ENCODE results near the gene ASCC3. TPM values are rescaled to one million over a fixed set of nuclear protein-coding genes. Genes with fewer than 3 reads are reported as not detected.
A peak's percentile ranks its signal among the peaks of the same experiment; 100 is the strongest.
"Not testable (repeated sequence)": the region's sequence is repeated elsewhere in the genome, so short reads cannot be mapped to it uniquely, and the experiment has no call there.

ASCC3 gene
- total RNA-seq, 8 experiments from 2014 or later, result 33.7 to 75.9 (median 45.8) TPM

DNA sequence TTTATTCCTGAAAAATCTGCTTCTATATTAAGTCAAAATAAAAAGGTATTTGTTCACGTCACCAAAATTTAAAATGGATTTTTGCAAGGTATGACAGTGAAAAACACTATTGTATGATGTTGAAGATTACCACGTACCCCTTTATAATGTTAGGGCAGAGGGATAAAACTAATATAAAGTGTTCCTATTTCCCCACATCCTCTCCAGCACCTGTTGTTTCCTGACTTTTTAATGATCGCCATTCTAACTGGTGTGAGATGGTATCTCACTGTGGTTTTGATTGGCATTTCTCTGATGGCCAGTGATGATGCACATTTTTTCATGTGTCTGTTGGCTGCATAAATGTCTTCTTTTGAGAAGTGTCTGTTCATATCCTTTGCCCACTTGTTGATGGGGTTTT is 240.0 kb downstream of the ASCC3 start:
- 86 to 100% (median 95%) methylated on average over 1 to 3 of the region's 3 CpGs for WGBS, 10 experiments
- ATAC-seq (replicated peaks in 6 of 8); H3K4me3 ChIP-seq; in situ Hi-C loops (cut with MboI; ENCODE audit: low pct_unique_long_range_greater_than_20kb in 2 of 9, low sequenced_read_pairs in 9 of 9, unreplicated experiment in 9 of 9); H3K4me1 ChIP-seq (replicated peaks in 1 of 2); H3K27ac ChIP-seq: not testable (repeated sequence)

DNA sequence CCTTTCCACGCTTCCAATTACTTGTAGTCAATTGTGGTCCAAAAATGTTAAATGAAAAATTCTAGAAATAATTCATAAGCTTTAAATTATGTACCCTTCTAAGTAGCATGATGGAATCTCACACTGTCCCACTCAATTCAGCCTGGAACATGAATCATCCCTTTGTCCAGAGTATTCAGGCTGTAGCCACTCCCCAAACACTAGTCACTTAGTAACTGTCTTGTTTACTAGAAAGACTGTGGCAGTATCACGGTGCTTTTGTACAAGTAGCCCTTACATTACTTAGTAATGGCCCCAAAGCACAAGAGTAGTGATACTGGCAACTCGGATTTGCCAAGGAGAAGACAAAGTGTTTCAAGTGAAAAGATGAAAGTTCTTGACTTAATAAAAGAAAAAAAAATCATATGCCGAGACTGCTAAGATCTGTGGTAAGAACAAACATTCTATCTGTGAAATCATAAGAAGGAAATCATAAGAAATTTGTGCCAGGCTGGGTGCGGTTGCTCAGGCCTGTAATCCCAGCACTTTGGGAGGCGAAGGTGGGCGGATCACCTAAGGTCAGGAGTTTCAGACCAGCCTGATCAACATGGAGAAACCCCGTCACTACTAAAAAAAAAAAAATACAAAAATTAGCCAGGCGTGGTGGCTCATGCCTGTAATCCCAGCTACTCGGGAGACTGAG is 247.9 kb downstream of the ASCC3 start:
- no peak overlapping the region for H3K4me3 ChIP-seq
- 32 to 100% (median 81%) methylated on average over 2 to 10 of the region's 10 CpGs for WGBS, 10 experiments
- in situ Hi-C loops (cut with MboI; ENCODE audit: low pct_unique_long_range_greater_than_20kb in 2 of 9, low sequenced_read_pairs in 9 of 9, unreplicated experiment in 9 of 9), result no loop called here
- peaks cover 0 to 4% of the 10 kb centered on the region in 2 donors for H3K4me1 ChIP-seq (replicated peaks in 1 of 2)
- H3K27ac ChIP-seq, result no peak overlapping the region
- peak; percentile 89 to 100 (median 100) for ATAC-seq (replicated peaks in 6 of 8)

- WGBS, 10 experiments, result 44 to 100% (median 82%) methylated on average over 1 to 2 of the region's 2 CpGs
- ATAC-seq (replicated peaks in 6 of 8), result no peak
- Histone ChIP-seq H3K27ac (no peak overlapping the region), H3K4me3 (no peak overlapping the region), H3K4me1 (replicated peaks in 1 of 2) (peaks cover 4 to 20% of the 10 kb centered on the region in 2 donors)
- in situ Hi-C loops (cut with MboI; ENCODE audit: low pct_unique_long_range_greater_than_20kb in 2 of 9, low sequenced_read_pairs in 9 of 9, unreplicated experiment in 9 of 9), result no loop called here
Measured at GRCh38 chr6:100630536-100630935, 250.6 kb downstream of the ASCC3 start.

GRCh38 chr6:100627911-100628758 is 253.0 kb downstream of the ASCC3 start:
- no peak for ATAC-seq (replicated peaks in 6 of 8)
- WGBS, 10 experiments, result 83 to 100% (median 96%) methylated on average over 1 to 3 of the region's 3 CpGs
- H3K4me1 ChIP-seq (replicated peaks in 1 of 2), result peaks cover 0 to 20% of the 10 kb centered on the region in 2 donors
- H3K27ac ChIP-seq, result no peak overlapping the region
- H3K4me3 ChIP-seq, result no peak overlapping the region
- in situ Hi-C loops (cut with MboI; ENCODE audit: low pct_unique_long_range_greater_than_20kb in 2 of 9, low sequenced_read_pairs in 9 of 9, unreplicated experiment in 9 of 9), result no loop called here

DNA sequence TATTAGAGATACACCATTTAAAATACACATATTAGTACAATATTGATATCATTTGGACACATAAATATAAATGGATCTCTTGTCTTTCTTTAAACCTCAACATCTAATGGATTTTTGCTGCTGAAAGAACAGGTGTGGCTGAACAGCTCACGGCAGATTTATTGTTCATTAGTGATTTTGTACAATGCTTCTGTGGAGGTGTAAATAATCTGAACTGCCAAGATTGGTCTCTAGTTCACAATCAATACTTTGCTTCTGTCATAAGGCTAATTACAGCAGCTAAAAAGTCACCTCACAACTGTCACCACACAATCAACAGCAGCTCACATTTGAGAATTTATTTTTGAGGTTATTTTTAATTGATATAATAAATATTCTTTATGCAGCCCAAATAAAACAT is 254.4 kb downstream of the ASCC3 start:
- Histone ChIP-seq H3K4me3 (no peak overlapping the region), H3K4me1 (replicated peaks in 1 of 2) (peaks cover 0 to 20% of the 10 kb centered on the region in 2 donors), H3K27ac (no peak overlapping the region)
- peak in 5 of 8 experiments; percentile 44 to 94 (median 81) for ATAC-seq (replicated peaks in 6 of 8)
- WGBS, 10 experiments, result 22 to 86% (median 63%) methylated on average over 1 of the region's 1 CpG; no CpG with 5 or more reads in 3 of the 10 experiments
- in situ Hi-C loops (cut with MboI; ENCODE audit: low pct_unique_long_range_greater_than_20kb in 2 of 9, low sequenced_read_pairs in 9 of 9, unreplicated experiment in 9 of 9), result no loop called here

DNA sequence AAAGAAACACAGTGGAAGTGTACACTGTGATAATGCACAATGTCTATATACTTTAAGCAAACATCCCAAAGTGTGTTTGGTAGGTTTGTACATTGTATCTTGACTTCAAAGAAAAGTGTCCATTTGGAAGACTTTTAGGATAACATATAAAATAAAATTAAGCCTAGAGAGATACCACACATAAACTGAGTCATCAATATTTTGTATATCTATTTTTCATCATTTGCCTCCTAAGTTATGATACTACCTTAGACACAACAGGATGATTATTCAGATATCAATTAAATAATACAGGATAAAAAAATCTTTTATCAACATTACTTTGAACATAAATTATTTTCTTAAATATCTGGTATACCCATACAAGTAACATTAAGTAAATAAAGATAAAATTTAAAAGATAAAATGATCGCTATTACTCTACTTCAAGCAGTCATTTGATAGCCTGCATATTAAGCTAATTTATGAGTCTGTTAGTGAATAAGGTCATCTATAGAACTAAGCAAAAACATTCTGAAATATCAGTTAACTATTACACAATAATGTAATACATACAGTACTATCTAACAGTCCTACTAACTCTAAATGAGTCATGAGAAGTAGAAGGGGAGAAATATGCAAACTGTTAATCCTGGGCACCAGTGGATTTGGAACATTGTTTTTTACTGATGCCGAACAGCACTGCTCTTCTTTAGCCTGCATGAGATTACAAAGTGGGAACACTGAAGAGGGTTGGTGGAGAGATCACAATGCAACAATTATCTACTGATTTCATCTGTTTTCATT is 258.0 kb downstream of the ASCC3 start:
- Histone ChIP-seq H3K4me1 (replicated peaks in 1 of 2) (peaks cover 0 to 20% of the 10 kb centered on the region in 2 donors), H3K27ac (no peak overlapping the region), H3K4me3 (no peak overlapping the region)
- no peak for ATAC-seq (replicated peaks in 6 of 8)
- in situ Hi-C loops (cut with MboI; ENCODE audit: low pct_unique_long_range_greater_than_20kb in 2 of 9, low sequenced_read_pairs in 9 of 9, unreplicated experiment in 9 of 9), result no loop called here
- WGBS, 10 experiments, result 67 to 100% (median 88%) methylated on average over 1 to 2 of the region's 2 CpGs

GRCh38 chr6:100620085-100620840 is 260.9 kb downstream of the ASCC3 start:
- in situ Hi-C loops (cut with MboI; ENCODE audit: low pct_unique_long_range_greater_than_20kb in 2 of 9, low sequenced_read_pairs in 9 of 9, unreplicated experiment in 9 of 9), result no loop called here
- Histone ChIP-seq H3K4me3 (no peak overlapping the region), H3K4me1 (replicated peaks in 1 of 2) (no peaks in the 10 kb centered on the region), H3K27ac (no peak overlapping the region)
- 83 to 100% (median 100%) methylated on average over 1 to 3 of the region's 3 CpGs; no CpG with 5 or more reads in 1 of the 10 experiments for WGBS, 10 experiments
- no peak for ATAC-seq (replicated peaks in 6 of 8)

GRCh38 chr6:100618351-100618671 is 262.8 kb downstream of the ASCC3 start:
- no peak overlapping the region for H3K27ac ChIP-seq
- H3K4me3 ChIP-seq, result no peak overlapping the region
- H3K4me1 ChIP-seq (replicated peaks in 1 of 2), result no peaks in the 10 kb centered on the region
- in situ Hi-C loops (cut with MboI; ENCODE audit: low pct_unique_long_range_greater_than_20kb in 2 of 9, low sequenced_read_pairs in 9 of 9, unreplicated experiment in 9 of 9), result no loop called here
- no peak for ATAC-seq (replicated peaks in 6 of 8)
- WGBS, 10 experiments, result 92 to 100% (median 98%) methylated on average over 1 to 4 of the region's 4 CpGs; no CpG with 5 or more reads in 1 of the 10 experiments

GRCh38 chr6:100617633-100618350 is 263.3 kb downstream of the ASCC3 start:
- H3K4me3 ChIP-seq, result no peak overlapping the region
- in situ Hi-C loops (cut with MboI; ENCODE audit: low pct_unique_long_range_greater_than_20kb in 2 of 9, low sequenced_read_pairs in 9 of 9, unreplicated experiment in 9 of 9), result no loop called here
- peak in 2 of 8 experiments; percentile 22 to 47 for ATAC-seq (replicated peaks in 6 of 8)
- WGBS, 10 experiments, result 67 to 100% (median 94%) methylated on average over 2 to 4 of the region's 4 CpGs; no CpG with 5 or more reads in 2 of the 10 experiments
- H3K4me1 ChIP-seq (replicated peaks in 1 of 2), result no peaks in the 10 kb centered on the region
- no peak overlapping the region for H3K27ac ChIP-seq

- in situ Hi-C loops (cut with MboI; ENCODE audit: low pct_unique_long_range_greater_than_20kb in 2 of 9, low sequenced_read_pairs in 9 of 9, unreplicated experiment in 9 of 9), result no loop called here
- ATAC-seq (replicated peaks in 6 of 8), result no peak
- WGBS, 10 experiments, result 90 to 100% (median 98%) methylated on average over 1 to 8 of the region's 8 CpGs
Measured at GRCh38 chr6:100614933-100615332, 266.2 kb downstream of the ASCC3 start.

DNA sequence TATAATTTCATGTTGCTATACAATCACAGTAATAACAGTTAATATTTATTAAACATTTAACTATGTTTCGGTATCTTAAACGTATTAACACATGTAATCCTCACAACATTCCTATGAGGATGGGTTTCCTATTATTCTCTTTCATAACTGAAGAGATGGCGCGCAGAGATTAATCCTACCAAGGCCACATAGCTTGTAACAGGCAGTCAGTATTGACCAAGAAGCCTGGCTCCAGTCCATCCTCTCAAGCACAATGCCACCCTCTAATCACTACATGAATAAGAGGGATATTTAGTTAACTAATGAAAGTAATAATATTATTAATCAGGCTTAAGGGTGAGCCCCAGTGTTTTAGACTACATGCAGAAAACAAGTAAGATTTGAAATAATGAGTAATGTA is 266.7 kb downstream of the ASCC3 start:
- Histone ChIP-seq H3K27ac (no peak overlapping the region), H3K4me1 (replicated peaks in 1 of 2) (peaks cover 0 to 9% of the 10 kb centered on the region in 2 donors), H3K4me3 (no peak overlapping the region)
- in situ Hi-C loops (cut with MboI; ENCODE audit: low pct_unique_long_range_greater_than_20kb in 2 of 9, low sequenced_read_pairs in 9 of 9, unreplicated experiment in 9 of 9), result no loop called here
- no peak for ATAC-seq (replicated peaks in 6 of 8)
- WGBS, 10 experiments, result 94 to 100% (median 97%) methylated on average over 2 to 4 of the region's 4 CpGs

More at GRCh38 chr6:100614933-100615332, 266.2 kb downstream of the ASCC3 start:
- Histone ChIP-seq H3K4me3 (no peak overlapping the region), H3K27ac (no peak overlapping the region), H3K4me1 (replicated peaks in 1 of 2) (peaks cover 0 to 9% of the 10 kb centered on the region in 2 donors)

GRCh38 chr6:100613656-100614055 is 267.5 kb downstream of the ASCC3 start:
- Histone ChIP-seq H3K27ac (no peak overlapping the region), H3K4me1 (replicated peaks in 1 of 2) (peaks cover 0 to 9% of the 10 kb centered on the region in 2 donors), H3K4me3 (no peak overlapping the region)
- WGBS, 10 experiments, result 93 to 100% (median 100%) methylated on average over 2 to 3 of the region's 3 CpGs; no CpG with 5 or more reads in 1 of the 10 experiments
- in situ Hi-C loops (cut with MboI; ENCODE audit: low pct_unique_long_range_greater_than_20kb in 2 of 9, low sequenced_read_pairs in 9 of 9, unreplicated experiment in 9 of 9), result no loop called here
- ATAC-seq (replicated peaks in 6 of 8), result no peak

Measured in motor neuron (in vitro differentiated cells).